ENCODE results near the gene SCG3.

SCG3 gene

DNA sequence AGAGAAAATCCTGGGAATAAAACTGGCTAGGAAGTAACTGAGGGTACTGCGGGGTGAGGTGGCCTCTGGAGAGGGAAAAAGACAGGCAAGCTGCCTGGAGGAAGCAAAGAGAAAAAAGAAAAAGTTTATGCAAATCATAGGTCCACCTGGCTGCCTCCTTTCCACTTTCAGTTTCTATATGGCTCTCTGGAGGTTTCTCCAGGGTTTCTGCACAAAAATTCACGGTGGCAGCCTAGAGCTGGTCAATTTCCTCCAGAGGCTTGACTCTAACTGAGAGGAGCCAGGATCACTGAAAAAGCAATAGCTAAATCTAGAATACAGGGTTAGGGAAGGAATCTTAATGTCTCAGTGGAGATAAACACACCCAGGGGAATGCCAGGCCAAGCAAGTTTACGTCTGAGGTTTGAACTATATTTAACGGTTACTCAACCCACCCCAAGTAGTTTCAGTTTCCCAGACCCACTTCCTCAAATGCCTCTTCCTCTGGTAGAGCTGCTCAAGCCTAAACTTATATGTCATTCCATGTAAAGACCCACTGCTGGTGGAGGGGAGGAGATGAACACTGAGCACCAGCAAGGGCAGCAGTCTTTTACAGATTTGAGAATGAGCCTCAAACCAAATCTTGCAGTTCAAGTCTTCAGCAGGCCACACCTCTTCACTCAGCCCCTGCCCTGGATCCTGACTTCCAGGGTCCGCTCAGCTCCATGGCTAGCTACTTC is 50.4 kb downstream of the SCG3 start:
- no peak for DNase-seq

- no peak for DNase-seq
These were observed 51.3 kb downstream of the SCG3 start for GRCh38 chr15:51732646-51733045.

DNA sequence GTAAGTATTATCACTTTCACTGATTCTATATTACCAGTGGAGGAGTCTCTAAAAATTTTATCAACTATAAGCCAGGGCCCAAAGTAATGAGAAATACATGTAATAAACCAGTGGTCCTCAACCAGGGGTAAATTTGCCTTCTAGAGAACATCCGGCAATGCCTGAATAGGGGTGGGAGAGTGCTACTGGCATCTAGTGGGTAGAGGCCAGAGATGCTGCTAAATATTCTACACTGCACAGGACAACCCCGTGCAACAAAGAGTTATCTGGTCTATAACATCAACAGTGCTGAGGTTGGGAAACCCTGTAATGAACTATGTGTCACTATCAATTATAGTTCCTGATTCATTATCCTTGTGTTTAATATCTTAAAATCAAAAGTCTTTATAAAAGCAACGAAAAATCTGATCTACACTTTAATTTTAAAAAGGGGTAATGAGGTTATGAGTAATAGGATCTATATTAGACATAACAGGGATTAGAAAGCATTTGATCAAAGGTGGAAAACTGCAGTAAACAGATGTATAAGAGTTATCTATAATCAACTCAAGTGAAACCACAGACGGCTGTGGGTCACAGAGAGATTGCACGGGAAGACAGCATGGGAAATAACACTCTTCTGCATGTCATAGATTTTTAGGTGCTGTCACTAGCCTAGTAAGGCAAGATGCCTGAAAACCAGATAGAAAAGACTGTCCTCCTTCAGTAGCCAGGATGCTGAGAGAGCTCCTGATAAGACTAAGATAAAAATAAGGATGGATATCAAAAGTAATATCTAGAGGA is 54.1 kb downstream of the SCG3 start:
- no peak for DNase-seq

DNA sequence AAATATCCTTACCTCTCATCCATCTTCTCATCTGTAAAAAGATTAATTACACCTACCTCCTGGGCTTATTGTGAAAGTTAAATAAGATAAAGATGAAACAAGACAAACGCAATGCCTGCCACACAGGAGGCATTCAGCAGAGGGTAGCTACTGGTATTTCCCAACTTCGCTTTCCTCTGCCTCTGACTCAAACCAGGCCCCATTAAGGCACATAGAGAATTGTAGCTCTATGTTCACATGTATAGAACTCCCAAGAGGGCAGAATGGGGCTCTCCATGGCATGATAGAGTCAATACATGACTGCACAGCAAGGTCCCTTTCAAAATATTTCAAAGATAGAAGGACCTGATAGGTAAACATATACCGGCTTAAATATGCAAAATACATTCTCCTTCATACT is 54.8 kb downstream of the SCG3 start:
- no peak for DNase-seq

DNA sequence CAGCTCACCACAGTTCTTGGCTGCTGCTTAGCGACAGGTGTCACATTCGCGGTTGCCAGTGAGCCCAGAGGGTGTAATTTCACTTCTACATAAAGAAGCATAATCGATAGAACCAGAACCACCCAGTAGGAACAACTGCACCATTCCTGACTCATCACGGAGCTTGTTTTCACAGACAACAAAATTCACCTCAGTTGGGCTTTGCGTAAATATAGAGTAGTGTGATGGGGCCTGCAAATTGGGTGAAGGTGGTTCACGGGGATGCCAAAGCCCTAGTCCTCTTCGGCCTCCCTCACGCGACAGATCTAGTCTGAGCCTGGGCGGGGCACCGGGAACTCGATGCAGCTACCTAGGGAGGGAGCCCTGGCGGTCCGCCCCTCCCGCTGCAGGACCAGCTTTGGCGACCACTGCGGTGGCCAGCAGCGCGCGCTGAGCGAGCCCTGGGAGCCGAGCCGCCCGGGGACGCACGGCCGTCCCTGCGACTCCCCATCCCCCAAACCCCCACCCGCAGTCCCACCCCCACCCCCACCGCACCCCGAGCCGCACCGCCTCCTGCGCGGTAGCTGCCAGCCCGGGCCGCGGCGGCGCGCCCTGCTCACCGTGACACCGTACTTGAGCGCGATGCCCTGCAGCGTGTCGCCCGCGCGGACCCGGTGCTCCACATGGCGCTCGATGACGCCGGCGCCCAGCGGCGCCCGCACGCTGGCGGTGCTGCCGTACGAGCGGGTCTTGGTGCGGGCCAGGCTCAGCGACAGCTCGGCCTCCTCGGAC is 55.6 kb downstream of the SCG3 start:
- no peak for DNase-seq

GRCh38 chr15:51737522-51738305 is 56.4 kb downstream of the SCG3 start, which contains the start of gene LYSMD2:
LYSMD2 (minus strand) TSS chr15:51737655; CDS start chr15:51737622, 33 bp downstream.
- DNase-seq: peak; percentile 82

- no peak for DNase-seq
These were observed 57.2 kb downstream of the SCG3 start for GRCh38 chr15:51738553-51738952.

GRCh38 chr15:51739061-51739712 is 57.9 kb downstream of the SCG3 start:
- DNase-seq: no peak

- no peak for DNase-seq
These were observed 68.0 kb downstream of the SCG3 start for GRCh38 chr15:51749307-51749706.

- DNase-seq: no peak
These were observed 68.9 kb downstream of the SCG3 start for GRCh38 chr15:51750186-51750585.

DNA sequence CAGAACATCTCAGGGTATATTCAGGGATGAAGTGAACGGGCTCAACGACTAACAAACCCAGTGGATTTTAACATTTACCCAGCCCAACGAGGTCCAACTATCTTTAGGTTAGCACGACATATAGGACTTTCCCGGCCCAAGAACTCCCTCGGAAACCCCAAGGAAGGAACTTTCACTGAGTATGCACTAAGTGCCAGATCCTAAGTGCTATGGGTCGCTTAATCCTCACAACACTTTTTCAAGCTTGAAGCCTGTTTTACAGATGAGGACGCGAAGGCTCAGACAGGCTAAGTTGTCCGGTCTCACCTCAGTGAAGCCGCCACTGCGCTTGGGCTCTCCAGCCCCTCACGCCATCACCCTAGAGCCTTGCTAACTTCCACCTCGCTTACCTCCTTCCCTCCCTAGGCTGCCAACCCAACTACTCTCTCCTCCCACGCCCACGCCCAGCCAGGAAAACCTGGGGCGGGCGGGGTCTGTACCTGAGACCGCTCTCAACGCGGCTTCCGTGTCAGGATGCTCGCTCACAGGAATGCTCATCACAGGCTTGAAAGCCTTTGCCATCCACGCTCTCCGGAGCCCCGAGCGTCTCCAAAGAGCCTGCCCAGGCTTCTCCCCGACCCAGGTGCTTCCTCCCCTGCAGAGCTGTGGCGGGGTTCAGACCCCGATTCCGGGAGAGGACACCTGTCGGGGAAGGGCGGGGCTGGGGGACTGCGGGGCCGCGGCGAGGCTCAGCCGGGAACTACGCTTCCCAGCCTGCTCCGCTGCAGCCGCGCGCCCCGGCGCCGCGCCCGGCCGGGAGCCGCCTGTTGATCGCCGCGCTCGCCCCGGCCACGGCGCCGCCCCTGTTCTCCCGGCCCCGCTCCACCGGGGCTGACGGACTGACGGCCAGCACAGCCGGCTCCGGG is 69.7 kb downstream of the SCG3 start, which contains the start of gene TMOD2:
TSS of gene TMOD2 (plus strand) at position 806 of the 905 bp plus-strand sequence. CDS start 14,845 bp downstream, outside the sequence.
- DNase-seq: peak; percentile 54

- DNase-seq: peak; percentile 54
These were observed 70.7 kb downstream of the SCG3 start for GRCh38 chr15:51751697-51752683.

- DNase-seq: no peak
These were observed 71.6 kb downstream of the SCG3 start for GRCh38 chr15:51752888-51753287.

- no peak for DNase-seq
These were observed 73.0 kb downstream of the SCG3 start for GRCh38 chr15:51754267-51754666.

- DNase-seq: no peak
These were observed 74.5 kb downstream of the SCG3 start for GRCh38 chr15:51755790-51756189.

DNA sequence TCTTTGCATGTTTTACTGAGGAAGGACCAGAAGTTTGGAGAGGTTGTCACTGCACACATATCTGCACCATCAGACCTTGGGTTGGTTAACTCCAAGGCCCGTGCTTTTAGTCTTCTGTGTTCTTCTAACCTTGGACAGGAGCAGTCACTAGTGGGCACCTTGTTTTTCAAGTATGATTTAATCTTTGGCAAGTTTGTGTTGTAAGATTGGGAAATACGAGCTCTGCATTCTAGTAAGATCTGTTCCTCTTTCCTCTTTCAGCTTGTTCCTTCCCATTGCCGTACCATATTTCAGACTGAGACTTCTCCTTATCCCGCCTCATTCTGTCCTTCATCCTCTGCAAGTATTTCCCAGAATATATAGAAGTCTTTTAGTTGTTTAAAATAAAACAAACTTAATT is 75.2 kb downstream of the SCG3 start:
- DNase-seq: no peak

GRCh38 chr15:51757450-51757849 is 76.1 kb downstream of the SCG3 start:
- DNase-seq: no peak

- peak; percentile 69 for DNase-seq
These were observed 77.3 kb downstream of the SCG3 start for GRCh38 chr15:51758645-51759044.

- peak; percentile 58 for DNase-seq
These were observed 78.3 kb downstream of the SCG3 start for GRCh38 chr15:51759557-51760070.
